Right ventricle myocardium inferior (tissue), 1 donor: ENCODE measurements around the gene DENND1B. TPM values are rescaled to one million over a fixed set of nuclear protein-coding genes. Genes with fewer than 3 reads are reported as not detected.
A peak's percentile ranks its signal among the peaks of the same experiment; 100 is the strongest.

Source experiments
- ATAC-seq: fragments of 200-7000 bp; cut with Tn5 transposase; one replicate; pipeline ENCODE4 v1.9.1; 2020; ENCODE audit warnings: mild to moderate bottlenecking, moderate library complexity
- DNase-seq: peaks from one replicate; pipeline ENCODE4 v3.0.0; 2021; ENCODE audit errors: missing footprints
- intact Hi-C: fragments of 100-400 bp; cut with DNase I; formaldehyde crosslinking; loops from one replicate; pipeline ENCODE4 v1.11.0; 2022
- long read RNA-seq: library from polyadenylated mRNA; unstranded; transcript quantifications from one replicate; pipeline ENCODE4 v2.0.0, GENCODE V29; 2021
- total RNA-seq: library from RNA; stranded (reverse); fragmentation: NEBNext Ultra II Directional; extraction: Animal tissue kit (Norgen Biotek cat#: 25700); gene quantifications from one replicate; pipeline ENCODE4 v1.2.1, GENCODE V29; 2021
- donor health status: DM: no; HTN: yes; CAD: no; lungs with severe emphysema.

Gene DENND1B
- total RNA-seq = 22.9 TPM
- long read RNA-seq, full-length matches to known transcripts = 3 of 18 reads
- long read RNA-seq, partial matches to known transcripts = 2 of 18 reads
- long read RNA-seq, other reads (novel, unspliced or antisense) = 13 of 18 reads

- ATAC-seq = peak; percentile 81
- DNase-seq = peak; percentile 93
- intact Hi-C loops = no loop called here
Observed at GRCh38 chr1:197775282-197776262, at the start of gene DENND1B. DENND1B (minus strand) TSS chr1:197775480; CDS start chr1:197775155, 325 bp downstream.

- intact Hi-C loops = no loop called here
- ATAC-seq = no peak
- no peak for DNase-seq
Observed at GRCh38 chr1:197814306-197814705, 39.0 kb upstream of the DENND1B start.

GRCh38 chr1:197813741-197814140, 38.5 kb upstream of the DENND1B start:
- intact Hi-C loops = no loop called here
- DNase-seq (no peak), ATAC-seq (no peak)

- DNase-seq = no peak
- ATAC-seq = peak; percentile 69
- intact Hi-C loops = no loop called here
Observed at GRCh38 chr1:197811769-197812168, 36.5 kb upstream of the DENND1B start.

- ATAC-seq (no peak), DNase-seq (no peak)
- intact Hi-C loops = no loop called here
Observed at GRCh38 chr1:197810812-197811211, 35.5 kb upstream of the DENND1B start.

GRCh38 chr1:197808880-197809279, 33.6 kb upstream of the DENND1B start:
- DNase-seq (no peak), ATAC-seq (no peak)

GRCh38 chr1:197807739-197808453, 32.6 kb upstream of the DENND1B start:
- DNase-seq = no peak
- no peak for ATAC-seq
- intact Hi-C loops = no loop called here

More at GRCh38 chr1:197808880-197809279, 33.6 kb upstream of the DENND1B start:
- intact Hi-C loops = no loop called here

GRCh38 chr1:197807216-197807615, 31.9 kb upstream of the DENND1B start:
- intact Hi-C loops = no loop called here
- ATAC-seq = no peak
- no peak for DNase-seq

- DNase-seq = no peak
- intact Hi-C loops = no loop called here
- no peak for ATAC-seq
Observed at GRCh38 chr1:197806718-197807117, 31.4 kb upstream of the DENND1B start.

- DNase-seq (no peak), ATAC-seq (no peak)
- intact Hi-C loops = no loop called here
Observed at GRCh38 chr1:197801684-197802083, 26.4 kb upstream of the DENND1B start.

- peak; percentile 16 for ATAC-seq
- intact Hi-C loops = no loop called here
- no peak for DNase-seq
Observed at GRCh38 chr1:197801111-197801482, 25.8 kb upstream of the DENND1B start.

GRCh38 chr1:197800379-197801110, 25.3 kb upstream of the DENND1B start:
- no peak for DNase-seq
- no peak for ATAC-seq
- intact Hi-C loops = no loop called here

GRCh38 chr1:197799271-197799670, 24.0 kb upstream of the DENND1B start:
- intact Hi-C loops = no loop called here
- no peak for ATAC-seq
- no peak for DNase-seq

- no peak for ATAC-seq
- DNase-seq = no peak
- intact Hi-C loops = no loop called here
Observed at GRCh38 chr1:197798492-197798891, 23.2 kb upstream of the DENND1B start.

GRCh38 chr1:197797010-197797409, 21.7 kb upstream of the DENND1B start:
- DNase-seq (no peak), ATAC-seq (no peak)
- intact Hi-C loops = no loop called here

GRCh38 chr1:197788741-197789739, 13.8 kb upstream of the DENND1B start:
- intact Hi-C loops = no loop called here
- DNase-seq = no peak

GRCh38 chr1:197787623-197788536, 12.6 kb upstream of the DENND1B start:
- DNase-seq = no peak
- intact Hi-C loops = no loop called here
- no peak for ATAC-seq

More at GRCh38 chr1:197788741-197789739, 13.8 kb upstream of the DENND1B start:
- no peak for ATAC-seq
